A549 (cell line): ENCODE results near the gene BRSK2.

Experiments used
- BHLHE40 ChIP-seq: IDR thresholded peaks from 2 replicates; pipeline ENCODE4 v1.6.1; 2012; ENCODE audit warnings: low read depth, low read length, inconsistent platforms
- CTCF ChIP-seq: fragments of >200 bp; sonication (Bioruptor Twin); formaldehyde crosslinking; IDR thresholded peaks from 3 replicates; pipeline ENCODE4 v1.5.1; 2016
- MAZ ChIP-seq: fragments of 150-350 bp; IDR thresholded peaks from 2 replicates; pipeline ENCODE4 v1.6.1; 2014; ENCODE audit warnings: antibody characterized with exemption, low read depth, low read length, borderline replicate concordance
- MYC ChIP-seq: IDR thresholded peaks from 2 replicates; pipeline ENCODE4 v1.6.1; 2012; ENCODE audit warnings: mild to moderate bottlenecking, inconsistent platforms, low read length, improper control_type of control experiment, borderline replicate concordance
- POLR2A ChIP-seq: IDR thresholded peaks from 2 replicates; pipeline ENCODE4 v1.6.1; 2012; ENCODE audit warnings: mild to moderate bottlenecking, low read length
- RAD21 ChIP-seq, 2 experiments: fragments of >200 bp in 1 of 2; sonication (Bioruptor Twin) in 1 of 2; formaldehyde crosslinking in 1 of 2; IDR thresholded peaks in 1 of 2; conservative IDR thresholded peaks in 1 of 2; 2 replicates in 1 of 2; 3 replicates in 1 of 2; pipeline ENCODE4 v1.6.1; 2012 to 2018; ENCODE audit warnings: inconsistent platforms in 1 of 2
- RNF2 ChIP-seq: fragments of 200-600 bp; sonication (generic); IDR thresholded peaks from 2 replicates; pipeline ENCODE4 v1.6.1; 2016; ENCODE audit warnings: low read depth, mild to moderate bottlenecking, antibody characterized with exemption, moderate library complexity, borderline replicate concordance
- ZFP36 ChIP-seq: fragments of 450-650 bp; IDR thresholded peaks from 2 replicates; pipeline ENCODE4 v1.6.1; 2014; ENCODE audit warnings: borderline replicate concordance; ENCODE audit not compliant: partially characterized antibody

- TF ChIP-seq POLR2A: no peak
- no peak for TF ChIP-seq CTCF
- no peak for TF ChIP-seq RAD21 (conservative IDR thresholded peaks at IDR 0.05 in 1 of 2, IDR thresholded peaks at IDR 0.05 in 1 of 2)
- TF ChIP-seq RNF2: no peak
- no peak for TF ChIP-seq ZFP36
- no peak for TF ChIP-seq BHLHE40
- TF ChIP-seq MAZ: no peak
- no peak for TF ChIP-seq MYC
Observed at GRCh38 chr11:1377231-1377780, 12.4 kb upstream of the BRSK2 start.
